ENCODE measurements around the gene KCNJ10.

Gene KCNJ10

GRCh38 chr1:160020196-160020595, 49.8 kb downstream of the KCNJ10 start:
- DNase-seq = no peak

DNA sequence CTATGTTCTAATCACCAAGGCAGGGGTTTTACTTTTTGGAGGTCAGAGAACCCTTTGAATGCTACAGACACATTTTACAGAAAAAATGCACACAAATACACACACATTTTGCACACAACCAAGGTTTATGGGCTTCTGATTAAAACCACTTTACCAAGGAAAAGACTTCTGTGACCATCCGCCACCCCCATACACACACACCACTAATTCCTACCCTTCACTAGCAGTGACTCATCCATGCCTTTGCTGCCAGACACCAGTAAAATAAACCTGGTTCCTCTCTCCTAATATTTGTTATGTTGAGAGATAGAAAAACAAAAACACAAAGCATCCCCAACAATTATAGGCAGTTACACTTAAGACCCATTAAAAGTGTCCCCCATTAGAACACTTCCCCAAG, 51.1 kb downstream of the KCNJ10 start:
- DNase-seq = no peak

- DNase-seq = no peak
Observed at GRCh38 chr1:160018347-160018746, 51.6 kb downstream of the KCNJ10 start.

- no peak for DNase-seq
Observed at GRCh38 chr1:160017592-160017991, 52.4 kb downstream of the KCNJ10 start.

DNA sequence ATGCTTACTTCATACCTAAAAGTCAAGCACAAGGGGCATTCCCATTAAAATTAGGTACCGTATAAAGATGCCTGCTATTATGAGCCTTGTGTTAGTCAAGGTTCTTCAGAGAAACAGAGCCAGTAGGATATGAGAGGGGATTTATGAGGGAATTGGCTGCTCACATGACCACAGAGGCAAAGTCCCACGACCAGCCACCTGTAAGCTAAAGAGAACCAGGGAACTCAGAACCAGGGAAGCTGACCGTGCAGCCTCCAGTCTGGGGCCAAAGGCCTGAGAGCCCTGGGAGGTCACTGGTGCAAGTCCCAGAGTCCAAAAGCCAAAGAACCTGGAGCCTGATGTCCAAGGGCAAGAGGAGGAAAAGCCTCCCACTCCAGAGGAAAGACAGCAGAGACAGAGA, 58.2 kb downstream of the KCNJ10 start:
- no peak for DNase-seq

DNA sequence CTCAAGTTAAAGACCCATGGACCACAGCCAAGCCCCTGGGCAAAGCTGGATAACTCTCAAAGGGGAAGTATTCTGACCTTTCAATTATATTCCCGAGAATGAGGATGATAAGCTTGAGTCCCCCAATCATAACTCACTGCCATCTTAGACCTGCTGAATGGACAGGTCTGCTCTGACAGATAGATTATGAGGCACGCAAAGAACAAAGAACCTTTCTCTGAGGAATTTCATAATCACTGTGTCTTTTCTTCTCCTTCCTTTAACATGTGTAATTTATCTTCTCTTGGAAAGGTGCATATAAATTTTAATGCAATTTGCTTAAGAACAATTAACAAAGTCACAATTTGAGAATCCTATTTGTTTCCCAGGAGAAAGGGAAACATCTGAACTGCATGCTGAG, 60.2 kb downstream of the KCNJ10 start:
- DNase-seq = no peak

DNA sequence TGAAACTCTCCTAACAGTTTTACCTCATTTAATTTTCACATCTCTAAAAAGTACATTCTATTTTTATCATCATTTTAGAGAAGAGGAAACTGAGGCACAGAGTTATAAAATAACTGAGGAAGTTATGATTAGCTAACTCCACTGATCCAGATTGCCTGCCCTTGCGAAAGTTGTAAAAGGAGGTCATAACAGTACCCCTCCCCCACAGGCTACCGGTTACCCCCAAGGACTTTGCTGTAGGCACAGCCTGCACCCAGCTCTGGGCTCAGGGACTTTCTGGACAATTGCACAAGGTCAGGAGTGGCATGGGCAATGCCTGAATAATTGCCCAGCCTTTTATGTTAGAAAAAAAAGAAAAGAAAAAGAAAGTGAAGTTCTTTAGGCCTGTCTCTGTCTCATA, 60.9 kb downstream of the KCNJ10 start:
- no peak for DNase-seq

DNA sequence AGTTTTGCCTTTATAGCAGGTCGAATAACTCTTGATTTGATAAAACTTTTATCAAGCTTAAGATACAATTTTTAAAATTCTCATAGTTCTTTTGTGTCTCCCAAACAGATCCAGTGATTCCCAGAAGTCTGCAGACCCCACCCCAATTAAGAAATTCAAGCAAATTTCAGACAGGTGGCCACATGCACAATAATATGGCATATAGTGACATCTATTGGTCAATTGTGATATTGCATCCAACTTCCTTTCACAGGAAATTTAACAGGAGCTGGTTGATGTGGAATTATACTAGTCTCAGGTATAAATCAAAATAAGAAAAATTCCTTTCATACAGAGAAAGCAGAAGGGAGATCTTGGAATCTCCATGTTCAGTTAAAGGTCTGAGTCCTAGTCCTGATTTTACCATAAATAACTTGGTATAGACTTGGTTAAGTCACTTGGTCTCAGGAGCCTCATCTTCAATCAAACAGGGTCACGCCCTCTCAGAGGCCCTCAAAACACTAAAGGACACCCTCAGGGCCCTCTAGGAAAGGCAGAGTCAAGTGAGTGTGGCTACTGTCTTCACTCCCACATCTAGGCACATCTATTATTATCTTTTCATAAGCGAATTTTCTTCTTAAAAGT, 62.3 kb downstream of the KCNJ10 start:
- DNase-seq = peak; percentile 57

- DNase-seq = peak; percentile 61
Observed at GRCh38 chr1:160006312-160006940, 63.5 kb downstream of the KCNJ10 start.

DNA sequence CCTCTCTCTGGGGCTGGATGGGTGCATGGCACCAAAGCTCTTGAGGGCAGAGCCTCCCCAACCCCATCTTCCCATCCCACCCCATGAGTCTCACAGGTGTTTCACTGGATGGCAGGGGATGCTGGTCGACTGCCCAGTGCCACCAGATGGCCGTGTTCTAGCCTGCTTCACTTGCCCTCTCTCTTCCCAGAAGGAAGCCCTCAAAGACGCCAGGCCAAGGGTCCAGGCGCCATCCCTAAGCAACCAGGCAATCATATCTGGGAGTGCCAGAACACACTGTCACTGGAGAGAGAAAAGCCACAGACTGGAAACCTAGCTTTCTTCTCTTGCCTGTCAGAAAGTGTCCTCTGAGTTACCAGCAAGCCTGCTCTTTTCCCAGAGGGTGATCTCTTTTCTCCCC, 64.9 kb downstream of the KCNJ10 start:
- DNase-seq = no peak

DNA sequence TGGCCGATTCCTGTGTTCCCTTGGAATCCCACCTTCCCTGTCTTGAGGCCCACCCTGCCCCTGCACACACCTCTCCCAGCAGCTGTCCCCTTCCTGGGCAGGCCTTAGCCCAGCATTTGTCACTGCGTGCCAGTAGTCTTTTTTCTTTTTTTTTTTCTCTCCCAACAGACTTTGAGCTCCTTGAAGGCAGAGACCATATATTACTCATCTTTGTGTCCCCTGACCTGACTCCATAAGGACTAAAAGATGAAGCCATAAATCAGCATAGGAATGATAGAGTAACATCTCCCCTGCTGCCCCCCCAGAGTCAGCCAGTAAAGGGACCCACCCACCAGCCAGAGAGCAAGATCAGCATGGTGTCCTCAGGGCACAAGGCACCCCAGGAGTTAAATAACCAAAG, 65.5 kb downstream of the KCNJ10 start:
- DNase-seq = no peak

- DNase-seq = no peak
Observed at GRCh38 chr1:160004001-160004400, 66.0 kb downstream of the KCNJ10 start.

GRCh38 chr1:160001440-160001839, 68.5 kb downstream of the KCNJ10 start:
- no peak for DNase-seq

GRCh38 chr1:159999204-159999603, 70.8 kb downstream of the KCNJ10 start:
- no peak for DNase-seq

- DNase-seq = no peak
Observed at GRCh38 chr1:159996653-159997052, 73.3 kb downstream of the KCNJ10 start.

DNA sequence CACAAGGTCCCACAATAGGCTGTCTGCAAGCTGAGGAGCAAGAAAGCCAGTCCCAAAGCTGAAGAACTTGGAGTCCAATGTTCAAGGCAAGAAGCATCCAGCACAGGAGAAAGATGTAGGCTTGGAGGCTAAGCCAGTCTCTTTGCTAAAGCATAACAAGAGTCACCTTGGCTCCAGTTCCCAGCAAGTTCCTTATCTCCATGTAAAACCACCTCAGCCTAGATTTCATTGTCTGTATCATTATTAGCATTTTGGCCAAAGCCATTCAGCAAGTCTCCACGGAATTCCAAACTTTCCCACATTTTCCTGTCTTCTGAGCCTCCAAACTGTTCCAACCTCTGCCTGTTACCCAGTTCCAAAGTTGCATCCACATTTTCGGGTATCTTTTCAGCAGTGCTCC, 75.1 kb downstream of the KCNJ10 start:
- DNase-seq = no peak

DNA sequence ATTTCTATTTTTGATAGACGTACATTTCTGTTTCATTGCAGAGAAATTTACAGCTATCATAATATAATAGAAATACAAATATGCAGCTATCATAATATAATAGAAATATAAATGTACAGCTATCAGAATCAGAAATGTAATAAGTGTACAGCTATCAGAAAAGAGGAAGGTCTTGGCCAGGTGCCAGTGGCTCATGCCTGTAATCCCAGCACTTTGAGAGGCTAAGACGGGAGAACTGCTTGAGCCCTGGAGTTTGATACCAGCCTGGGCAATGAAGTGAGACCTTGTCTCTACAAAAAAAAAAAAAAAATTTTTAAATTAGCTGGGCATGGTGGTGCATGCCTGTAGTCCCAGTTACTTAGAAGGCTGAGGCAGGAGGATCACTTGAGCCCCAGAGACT, 76.0 kb downstream of the KCNJ10 start:
- no peak for DNase-seq

- no peak for DNase-seq
Observed at GRCh38 chr1:159992161-159992560, 77.8 kb downstream of the KCNJ10 start.

GRCh38 chr1:159991513-159991912, 78.4 kb downstream of the KCNJ10 start:
- DNase-seq = no peak

GRCh38 chr1:159990005-159990404, 80.0 kb downstream of the KCNJ10 start:
- DNase-seq = no peak

- DNase-seq = no peak
Observed at GRCh38 chr1:159989581-159989980, 80.4 kb downstream of the KCNJ10 start.

DNA sequence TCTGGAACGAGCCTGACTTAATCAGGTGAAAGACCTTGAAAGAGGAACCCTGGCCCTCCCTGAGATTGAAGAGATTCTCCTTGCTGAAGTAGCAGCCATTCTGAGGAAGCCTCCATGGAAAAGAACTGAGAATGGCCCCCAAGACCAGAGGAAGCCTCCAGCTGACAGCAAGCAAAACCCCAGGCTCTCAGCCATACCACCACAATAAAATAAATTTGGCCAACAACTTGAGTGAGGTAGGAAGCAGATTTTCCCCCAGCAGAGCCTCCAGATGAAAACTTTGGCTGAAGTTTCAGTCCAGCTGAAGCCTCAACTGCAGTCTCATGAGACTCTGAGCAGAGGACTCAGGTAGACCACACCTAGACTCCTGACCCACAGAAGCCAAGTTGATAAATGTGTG, 82.0 kb downstream of the KCNJ10 start:
- DNase-seq = no peak

DNA sequence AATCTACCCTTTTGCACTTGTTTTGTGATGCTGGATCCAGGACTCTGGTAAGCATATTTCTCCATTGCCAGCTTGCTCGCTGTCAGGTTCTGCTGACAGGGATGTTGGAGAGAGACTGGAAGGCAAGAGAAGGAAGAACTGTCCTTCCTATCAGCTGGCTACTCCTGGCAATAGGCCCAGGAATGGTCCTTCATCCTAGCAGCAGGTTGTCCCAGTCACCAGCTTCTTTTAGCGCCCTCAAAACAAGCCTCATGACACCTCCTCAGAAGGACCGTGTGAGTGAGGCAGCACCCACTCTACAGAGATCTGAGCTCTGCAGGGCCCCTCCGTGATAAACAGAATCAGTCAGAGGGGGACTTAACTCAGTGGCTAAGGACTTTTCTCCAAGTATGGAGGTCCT, 82.8 kb downstream of the KCNJ10 start:
- DNase-seq = no peak

- DNase-seq = no peak
Observed at GRCh38 chr1:159986531-159986930, 83.4 kb downstream of the KCNJ10 start.

- no peak for DNase-seq
Observed at GRCh38 chr1:159986093-159986492, 83.9 kb downstream of the KCNJ10 start.

All from NCI-H510A treated with DMSO at 0.1 percent for 48 hours (cell line).